ENCODE measurements around the gene ANKRD2.
"Not testable (repeated sequence)": the region's sequence is repeated elsewhere in the genome, so short reads cannot be mapped to it uniquely, and the experiment has no call there.

The ANKRD2 gene

GRCh38 chr10:97573672-97574071 is 1.1 kb downstream of the ANKRD2 start:
- Histone ChIP-seq H3K27me3 (ENCODE audit: control insufficient read depth, insufficient read depth, low read length, poor library complexity, severe bottlenecking) (no peaks in the 10 kb centered on the region), H3K27ac (ENCODE audit: insufficient read depth, low read depth, low read length, poor library complexity, severe bottlenecking) (no peak overlapping the region), H3K36me3 (ENCODE audit: control insufficient read depth, insufficient read depth, low read length) (no peaks in the 10 kb centered on the region), H3K4me3 (ENCODE audit: insufficient read depth, low read depth, low read length) (no peak overlapping the region), H3K4me1 (ENCODE audit: control insufficient read depth, insufficient read depth, low read length) (no peaks in the 10 kb centered on the region), H3K9me3 (ENCODE audit: control insufficient read depth, low read length) (no peaks in the 10 kb centered on the region)
- WGBS, 2 experiments: 67 to 73% methylated on average over 2 of the region's 2 CpGs

GRCh38 chr10:97574374-97575126 is 2.0 kb downstream of the ANKRD2 start:
- no peaks in the 10 kb centered on the region for H3K36me3 ChIP-seq (ENCODE audit: control insufficient read depth, insufficient read depth, low read length)
- WGBS, 2 experiments: 92 to 93% methylated on average over 4 of the region's 4 CpGs
- no peak overlapping the region for H3K27ac ChIP-seq (ENCODE audit: insufficient read depth, low read depth, low read length, poor library complexity, severe bottlenecking)
- H3K4me3 ChIP-seq (ENCODE audit: insufficient read depth, low read depth, low read length): no peak overlapping the region
- no peaks in the 10 kb centered on the region for H3K4me1 ChIP-seq (ENCODE audit: control insufficient read depth, insufficient read depth, low read length)
- H3K27me3 ChIP-seq (ENCODE audit: control insufficient read depth, insufficient read depth, low read length, poor library complexity, severe bottlenecking): no peaks in the 10 kb centered on the region
- H3K9me3 ChIP-seq (ENCODE audit: control insufficient read depth, low read length): no peaks in the 10 kb centered on the region

- no peak overlapping the region for H3K27ac ChIP-seq (ENCODE audit: insufficient read depth, low read depth, low read length, poor library complexity, severe bottlenecking)
Measured at GRCh38 chr10:97575127-97575668, 2.6 kb downstream of the ANKRD2 start.

GRCh38 chr10:97576487-97576886 is 3.9 kb downstream of the ANKRD2 start:
- not testable (repeated sequence) for H3K9me3 ChIP-seq (ENCODE audit: control insufficient read depth, low read length); H3K4me1 ChIP-seq (ENCODE audit: control insufficient read depth, insufficient read depth, low read length); H3K36me3 ChIP-seq (ENCODE audit: control insufficient read depth, insufficient read depth, low read length); H3K27me3 ChIP-seq (ENCODE audit: control insufficient read depth, insufficient read depth, low read length, poor library complexity, severe bottlenecking); H3K27ac ChIP-seq (ENCODE audit: insufficient read depth, low read depth, low read length, poor library complexity, severe bottlenecking); H3K4me3 ChIP-seq (ENCODE audit: insufficient read depth, low read depth, low read length)
- WGBS, 2 experiments: 56 to 59% methylated on average over 5 of the region's 5 CpGs

More at GRCh38 chr10:97575127-97575668, 2.6 kb downstream of the ANKRD2 start:
- Histone ChIP-seq H3K4me1 (ENCODE audit: control insufficient read depth, insufficient read depth, low read length) (no peaks in the 10 kb centered on the region), H3K36me3 (ENCODE audit: control insufficient read depth, insufficient read depth, low read length) (no peaks in the 10 kb centered on the region), H3K9me3 (ENCODE audit: control insufficient read depth, low read length) (no peaks in the 10 kb centered on the region), H3K4me3 (ENCODE audit: insufficient read depth, low read depth, low read length) (no peak overlapping the region), H3K27me3 (ENCODE audit: control insufficient read depth, insufficient read depth, low read length, poor library complexity, severe bottlenecking) (no peaks in the 10 kb centered on the region)
- WGBS, 2 experiments: 91 to 95% methylated on average over 6 of the region's 6 CpGs

GRCh38 chr10:97577701-97578100 is 5.1 kb downstream of the ANKRD2 start:
- H3K27me3 ChIP-seq (ENCODE audit: control insufficient read depth, insufficient read depth, low read length, poor library complexity, severe bottlenecking): no peaks in the 10 kb centered on the region
- H3K4me3 ChIP-seq (ENCODE audit: insufficient read depth, low read depth, low read length): no peak overlapping the region
- 84 to 85% methylated on average over 9 of the region's 9 CpGs for WGBS, 2 experiments
- no peaks in the 10 kb centered on the region for H3K4me1 ChIP-seq (ENCODE audit: control insufficient read depth, insufficient read depth, low read length)
- H3K36me3 ChIP-seq (ENCODE audit: control insufficient read depth, insufficient read depth, low read length): no peaks in the 10 kb centered on the region
- no peak overlapping the region for H3K27ac ChIP-seq (ENCODE audit: insufficient read depth, low read depth, low read length, poor library complexity, severe bottlenecking)
- H3K9me3 ChIP-seq (ENCODE audit: control insufficient read depth, low read length): no peaks in the 10 kb centered on the region

- H3K4me3 ChIP-seq (ENCODE audit: insufficient read depth, low read depth, low read length): no peak overlapping the region
Measured at GRCh38 chr10:97578171-97578844, 5.7 kb downstream of the ANKRD2 start.

GRCh38 chr10:97580421-97581367 is 8.1 kb downstream of the ANKRD2 start:
- 89 to 90% methylated on average over 9 of the region's 9 CpGs for WGBS, 2 experiments
- no peaks in the 10 kb centered on the region for H3K27me3 ChIP-seq (ENCODE audit: control insufficient read depth, insufficient read depth, low read length, poor library complexity, severe bottlenecking)

More at GRCh38 chr10:97578171-97578844, 5.7 kb downstream of the ANKRD2 start:
- Histone ChIP-seq H3K4me1 (ENCODE audit: control insufficient read depth, insufficient read depth, low read length) (no peaks in the 10 kb centered on the region), H3K27ac (ENCODE audit: insufficient read depth, low read depth, low read length, poor library complexity, severe bottlenecking) (no peak overlapping the region), H3K27me3 (ENCODE audit: control insufficient read depth, insufficient read depth, low read length, poor library complexity, severe bottlenecking) (no peaks in the 10 kb centered on the region), H3K36me3 (ENCODE audit: control insufficient read depth, insufficient read depth, low read length) (no peaks in the 10 kb centered on the region), H3K9me3 (ENCODE audit: control insufficient read depth, low read length) (no peaks in the 10 kb centered on the region)
- WGBS, 2 experiments: 94 to 96% methylated on average over 39 to 40 of the region's 40 CpGs

GRCh38 chr10:97582169-97582568 is 9.6 kb downstream of the ANKRD2 start:
- Histone ChIP-seq H3K36me3 (ENCODE audit: control insufficient read depth, insufficient read depth, low read length) (no peaks in the 10 kb centered on the region), H3K27ac (ENCODE audit: insufficient read depth, low read depth, low read length, poor library complexity, severe bottlenecking) (no peak overlapping the region), H3K27me3 (ENCODE audit: control insufficient read depth, insufficient read depth, low read length, poor library complexity, severe bottlenecking) (no peaks in the 10 kb centered on the region), H3K9me3 (ENCODE audit: control insufficient read depth, low read length) (no peaks in the 10 kb centered on the region), H3K4me1 (ENCODE audit: control insufficient read depth, insufficient read depth, low read length) (peaks cover 5% of the 10 kb centered on the region), H3K4me3 (ENCODE audit: insufficient read depth, low read depth, low read length) (no peak overlapping the region)
- WGBS, 2 experiments: 93 to 96% methylated on average over 8 of the region's 8 CpGs

More at GRCh38 chr10:97580421-97581367, 8.1 kb downstream of the ANKRD2 start:
- Histone ChIP-seq H3K4me3 (ENCODE audit: insufficient read depth, low read depth, low read length) (no peak overlapping the region), H3K36me3 (ENCODE audit: control insufficient read depth, insufficient read depth, low read length) (no peaks in the 10 kb centered on the region), H3K9me3 (ENCODE audit: control insufficient read depth, low read length) (no peaks in the 10 kb centered on the region), H3K27ac (ENCODE audit: insufficient read depth, low read depth, low read length, poor library complexity, severe bottlenecking) (no peak overlapping the region), H3K4me1 (ENCODE audit: control insufficient read depth, insufficient read depth, low read length) (peaks cover 5% of the 10 kb centered on the region)

- Histone ChIP-seq H3K27me3 (ENCODE audit: control insufficient read depth, insufficient read depth, low read length, poor library complexity, severe bottlenecking) (no peaks in the 10 kb centered on the region), H3K9me3 (ENCODE audit: control insufficient read depth, low read length) (no peaks in the 10 kb centered on the region), H3K27ac (ENCODE audit: insufficient read depth, low read depth, low read length, poor library complexity, severe bottlenecking) (no peak overlapping the region), H3K36me3 (ENCODE audit: control insufficient read depth, insufficient read depth, low read length) (no peaks in the 10 kb centered on the region), H3K4me1 (ENCODE audit: control insufficient read depth, insufficient read depth, low read length) (peaks cover 5% of the 10 kb centered on the region), H3K4me3 (ENCODE audit: insufficient read depth, low read depth, low read length) (no peak overlapping the region)
- WGBS, 2 experiments: 92 to 93% methylated on average over 13 of the region's 13 CpGs
Measured at GRCh38 chr10:97583476-97583875, 10.9 kb downstream of the ANKRD2 start.
